Spleen (tissue), 11 donors: Measurements from ENCODE around the gene CAV1. TPM values are rescaled to one million over a fixed set of nuclear protein-coding genes. Genes with fewer than 3 reads are reported as not detected.

Experiments used
- DNase-seq: peaks from one replicate; pipeline ENCODE4 v3.0.0-alpha.2; 2020
- H3K27ac ChIP-seq, 8 donors: fragments of 200-600 bp; sonication (generic) in 7 of 8; 1 replicate in 4 of 8; 2 replicates in 4 of 8; pipeline versions ENCODE4 v1.5.0 to v1.8.0; 2016 to 2021; ENCODE audit warnings: inconsistent platforms in 4 of 8, mild to moderate bottlenecking in 4 of 8, moderate library complexity in 1 of 8
- H3K27me3 ChIP-seq, 7 donors: fragments of 200-600 bp; sonication (generic) in 6 of 7; replicated peaks in 1 of 7; 1 replicate in 4 of 7; 2 replicates in 3 of 7; pipeline versions ENCODE4 v1.5.0 to v1.8.0; 2016 to 2021; ENCODE audit warnings: inconsistent platforms in 3 of 7, mild to moderate bottlenecking in 1 of 7
- H3K36me3 ChIP-seq, 6 donors: fragments of 200-600 bp; sonication (generic) in 5 of 6; 1 replicate in 4 of 6; 2 replicates in 2 of 6; pipeline versions ENCODE4 v1.5.0 to v1.8.0; 2016 to 2021; ENCODE audit warnings: inconsistent platforms in 2 of 6
- H3K4me1 ChIP-seq, 6 donors: fragments of 200-600 bp; sonication (generic) in 5 of 6; 1 replicate in 3 of 6; 2 replicates in 3 of 6; pipeline versions ENCODE4 v1.5.0 to v1.8.0; 2016 to 2021; ENCODE audit warnings: inconsistent platforms in 3 of 6
- H3K4me3 ChIP-seq, 8 donors: fragments of 200-600 bp; sonication (generic) in 7 of 8; 1 replicate in 4 of 8; 2 replicates in 4 of 8; pipeline versions ENCODE4 v1.5.0 to v1.8.0; 2016 to 2021; ENCODE audit warnings: inconsistent platforms in 4 of 8, mild to moderate bottlenecking in 4 of 8, moderate library complexity in 2 of 8
- H3K9me3 ChIP-seq, 8 donors: fragments of 200-600 bp; sonication (generic) in 7 of 8; 1 replicate in 4 of 8; 2 replicates in 4 of 8; pipeline versions ENCODE4 v1.5.0 to v1.8.0; 2016 to 2021; ENCODE audit warnings: inconsistent platforms in 4 of 8
- CTCF ChIP-seq, 11 experiments: fragments of 200-600 bp in 7 of 11; fragments of 450-650 bp in 4 of 11; sonication (generic) in 4 of 11; IDR thresholded peaks in 8 of 11; conservative IDR thresholded peaks in 3 of 11; 1 replicate in 7 of 11; 2 replicates in 4 of 11; pipeline versions ENCODE4 v1.4.0 to v1.8.0; 2016 to 2021; ENCODE audit warnings: antibody characterized with exemption in 11 of 11, inconsistent platforms in 4 of 11, mild to moderate bottlenecking in 1 of 11
- POLR2A ChIP-seq, 3 donors: fragments of 450-650 bp; IDR thresholded peaks; one replicate each; pipeline ENCODE4 v1.5.1; 2017; ENCODE audit warnings: antibody characterized with exemption in 3 of 3, mild to moderate bottlenecking in 1 of 3
- POLR2AphosphoS5 ChIP-seq, 3 donors: sonication (generic); formaldehyde crosslinking; IDR thresholded peaks; one replicate each; pipeline ENCODE4 v1.5.1; 2017; ENCODE audit warnings: antibody characterized with exemption in 3 of 3
- WGBS, 5 donors: extraction: QIAGEN DNeasy Blood & Tissue Kit in 3 of 5; methylation state at CpG; one replicate each; pipeline versions ENCODE4 v1.1.5 to v1.1.7; 2013 to 2018; 5-methylcytosine and 5-hydroxymethylcytosine counted together
- intact Hi-C: fragments of 100-400 bp; cut with DNase I; formaldehyde crosslinking; loops from one replicate; pipeline ENCODE4 v1.15.0; 2023; ENCODE audit warnings: low total_unique reads
- polyA plus RNA-seq, 3 donors: library from polyadenylated mRNA; stranded (reverse); fragments of 200-250 nt; gene quantifications; one replicate each; pipeline ENCODE4 v1.2.1, GENCODE V29; 2013
- total RNA-seq, 7 donors: library from RNA; depleted of rRNA in 3 of 7; stranded (reverse); fragments of >200 nt in 3 of 7; fragmentation: NEBNext Ultra II Directional in 4 of 7; extraction: Animal tissue kit (Norgen Biotek cat#: 25700) in 4 of 7; gene quantifications; one replicate each; pipeline versions ENCODE4 v1.1.0 to v1.2.1, GENCODE V29; 2016 to 2021
- donor health status: healthy with polysubstance abuse.
- donor health status: DM: no; HTN: no; CAD: no; lungs with moderate emphysema.
- donor health status: DM: no; HTN: no; CAD: no.
- donor health status: Bipolar disorder and iron deficiency.
- donor health status: healthy.
- donor health status: DM: no; HTN: no; CAD: no.
- donor health status: DM: yes; HTN: yes; CAD: no.

Gene CAV1
- total and polyA plus RNA-seq, 10 donors, result 26.8 to 404 (median 183) TPM

- intact Hi-C loops, result no loop called here
- Histone ChIP-seq H3K27me3 (peaks cover 0 to 5% (median 0%) of the 10 kb centered on the region in 7 donors), H3K27ac (no peak overlapping the region), H3K4me1 (peaks cover 5 to 31% (median 30%) of the 10 kb centered on the region in 6 donors), H3K36me3 (no peaks in the 10 kb centered on the region), H3K9me3 (no peaks in the 10 kb centered on the region), H3K4me3 (no peak overlapping the region)
- no peak for TF ChIP-seq POLR2AphosphoS5 (IDR thresholded peaks at IDR 0.05)
- no peak for TF ChIP-seq CTCF (IDR thresholded peaks at IDR 0.05 in 8 of 11, conservative IDR thresholded peaks at IDR 0.05 in 3 of 11)
- TF ChIP-seq POLR2A (IDR thresholded peaks at IDR 0.05), result no peak
- no peak for DNase-seq
- WGBS, 5 donors, result 87 to 98% (median 93%) methylated on average over 3 of the region's 3 CpGs
Observed at GRCh38 chr7:116572036-116572435, 47.2 kb downstream of the CAV1 start.

DNA sequence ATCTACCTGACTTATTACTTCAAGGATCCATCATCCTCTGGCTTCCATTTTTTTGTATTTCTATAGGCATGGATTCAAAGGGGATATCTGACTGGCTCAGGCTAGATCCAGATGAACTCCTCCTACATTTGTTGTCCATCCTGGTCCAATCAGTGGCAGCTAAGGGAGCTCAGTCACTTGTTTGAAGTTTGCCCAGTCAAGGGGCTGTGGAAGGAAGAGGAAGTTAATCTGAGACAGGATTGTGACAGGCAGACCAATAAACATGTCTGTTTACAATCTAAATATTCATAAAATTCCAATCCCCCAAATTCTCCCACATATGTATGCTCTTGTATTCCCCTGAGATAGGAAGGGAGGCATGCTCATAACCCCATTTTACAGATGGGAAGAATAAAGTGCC lies 48.7 kb downstream of the CAV1 start:
- Histone ChIP-seq H3K9me3 (no peaks in the 10 kb centered on the region), H3K27me3 (no peaks in the 10 kb centered on the region), H3K4me3 (no peak overlapping the region), H3K4me1 (peaks cover 5 to 37% (median 31%) of the 10 kb centered on the region in 6 donors), H3K36me3 (no peaks in the 10 kb centered on the region), H3K27ac (peak overlapping the region; percentile 9 to 77 (median 62))
- intact Hi-C loops, result no loop called here
- TF ChIP-seq POLR2AphosphoS5 (IDR thresholded peaks at IDR 0.05), result no peak
- TF ChIP-seq CTCF (IDR thresholded peaks at IDR 0.05 in 8 of 11, conservative IDR thresholded peaks at IDR 0.05 in 3 of 11), result no peak
- TF ChIP-seq POLR2A (IDR thresholded peaks at IDR 0.05), result no peak
- DNase-seq, result no peak

- no peak for TF ChIP-seq POLR2A (IDR thresholded peaks at IDR 0.05)
- TF ChIP-seq POLR2AphosphoS5 (IDR thresholded peaks at IDR 0.05), result peak in 1 of 3 donors; percentile 51
- TF ChIP-seq CTCF (IDR thresholded peaks at IDR 0.05 in 8 of 11, conservative IDR thresholded peaks at IDR 0.05 in 3 of 11), result no peak
- intact Hi-C loops, result no loop called here
- no peaks in the 10 kb centered on the region for H3K36me3 ChIP-seq
- H3K4me1 ChIP-seq, result peaks cover 5 to 37% (median 31%) of the 10 kb centered on the region in 6 donors
- H3K4me3 ChIP-seq, result no peak overlapping the region
- no peaks in the 10 kb centered on the region for H3K9me3 ChIP-seq
- 44 to 58% (median 48%) methylated on average over 2 of the region's 2 CpGs for whole genome bisulfite sequencing, 5 donors
- no peak for DNase-seq
- H3K27ac ChIP-seq, result peak overlapping the region in 7 of 8 donors; percentile 56 to 77 (median 63)
- no peaks in the 10 kb centered on the region for H3K27me3 ChIP-seq
Observed at GRCh38 chr7:116574025-116574822, 49.4 kb downstream of the CAV1 start.

GRCh38 chr7:116575853-116576252 lies 51.0 kb downstream of the CAV1 start:
- no peaks in the 10 kb centered on the region for H3K27me3 ChIP-seq
- no peak for TF ChIP-seq POLR2AphosphoS5 (IDR thresholded peaks at IDR 0.05)
- TF ChIP-seq CTCF (IDR thresholded peaks at IDR 0.05 in 8 of 11, conservative IDR thresholded peaks at IDR 0.05 in 3 of 11), result no peak
- no peak for TF ChIP-seq POLR2A (IDR thresholded peaks at IDR 0.05)
- H3K4me1 ChIP-seq, result peaks cover 5 to 37% (median 31%) of the 10 kb centered on the region in 6 donors
- H3K9me3 ChIP-seq, result no peaks in the 10 kb centered on the region
- no peak for DNase-seq
- no peak overlapping the region for H3K4me3 ChIP-seq
- intact Hi-C loops, result no loop called here
- 70 to 82% (median 78%) methylated on average over 1 of the region's 1 CpG for WGBS, 5 donors
- H3K27ac ChIP-seq, result peak overlapping the region in 5 of 8 donors; percentile 40 to 78 (median 64)
- no peaks in the 10 kb centered on the region for H3K36me3 ChIP-seq
